ENCODE data around the gene MT1G. TPM values are rescaled to one million over a fixed set of nuclear protein-coding genes. Genes with fewer than 3 reads are reported as not detected.

MT1G gene
- polyA plus RNA-seq, 1 of the 3 experiments (the other 2 are of a cell fraction): 1.2 TPM

- no peak overlapping the region for H3K4me2 ChIP-seq
- CTCF ChIA-PET: interaction anchor here (0.8 to 1.4 kb wide), 2 partner anchors 18 to 40 kb away, joined by 3 read pairs; no protein-coding TSS in a partner anchor
- WGBS (ENCODE audit: low lambda C conversion rate): 100% methylated on average over 2 of the region's 2 CpGs
These were observed 26.7 kb downstream of the MT1G start for GRCh38 chr16:56641166-56641565.

More at GRCh38 chr16:56641166-56641565, 26.7 kb downstream of the MT1G start:
- Histone ChIP-seq H3K4me1 (ENCODE audit: control insufficient read depth in 1 of 2, insufficient read depth in 2 of 2, low read depth in 1 of 2, low read length in 1 of 2) (peaks cover 0 to 2% of the 10 kb centered on the region in 2 experiments; a peak in 1 of 4 replicates), H3K9me2 (no peaks in the 10 kb centered on the region), H3K79me2 (ENCODE audit: insufficient read depth) (no peaks in the 10 kb centered on the region), H3F3A (replicated peaks; ENCODE audit: insufficient read depth) (no peaks in the 10 kb centered on the region), H3K27me3 (ENCODE audit: insufficient read depth) (peaks cover 24% of the 10 kb centered on the region; the same call in 1 of the 2 replicates), H2AFZ (ENCODE audit: low read depth) (no peak overlapping the region), H4K20me1 (ENCODE audit: insufficient read depth) (no peaks in the 10 kb centered on the region), H3K9me3 (no peaks in the 10 kb centered on the region), H3K36me3 (replicated peaks in 1 of 2; ENCODE audit: control insufficient read depth in 1 of 2, insufficient read depth in 2 of 2, low read length in 1 of 2) (no peaks in the 10 kb centered on the region), H3K9ac (no peak overlapping the region), H3K27ac (ENCODE audit: low read depth in 2 of 2, low read length in 1 of 2) (no peak overlapping the region), H3K4me3 (ENCODE audit: low read depth in 2 of 2, low read length in 1 of 2) (no peak overlapping the region)
- TF ChIP-seq RXRA (IDR thresholded peaks at IDR 0.05; ENCODE audit: borderline replicate concordance, low read depth) (no peak), RCOR1 (IDR thresholded peaks at IDR 0.05; ENCODE audit: low read length) (no peak), CHD2 (IDR thresholded peaks at IDR 0.05; ENCODE audit: low read length, partially characterized antibody) (no peak), YY1 (IDR thresholded peaks at IDR 0.05; ENCODE audit: low read depth) (no peak), FOXM1 (IDR thresholded peaks at IDR 0.05; ENCODE audit: low read depth) (no peak), SIN3A (IDR thresholded peaks at IDR 0.05; ENCODE audit: borderline replicate concordance, low read depth, low read length) (no peak), GATA2 (CRISPR knock-in tag; IDR thresholded peaks at IDR 0.05) (no peak), PBX3 (IDR thresholded peaks at IDR 0.05) (no peak), REST (IDR thresholded peaks at IDR 0.05; ENCODE audit: low read depth, low read length) (no peak), RAD21 (IDR thresholded peaks at IDR 0.05; ENCODE audit: low read length) (no peak), RFX5 (IDR thresholded peaks at IDR 0.05; ENCODE audit: low read length) (no peak)
- TF ChIP-seq, protein P1, sequence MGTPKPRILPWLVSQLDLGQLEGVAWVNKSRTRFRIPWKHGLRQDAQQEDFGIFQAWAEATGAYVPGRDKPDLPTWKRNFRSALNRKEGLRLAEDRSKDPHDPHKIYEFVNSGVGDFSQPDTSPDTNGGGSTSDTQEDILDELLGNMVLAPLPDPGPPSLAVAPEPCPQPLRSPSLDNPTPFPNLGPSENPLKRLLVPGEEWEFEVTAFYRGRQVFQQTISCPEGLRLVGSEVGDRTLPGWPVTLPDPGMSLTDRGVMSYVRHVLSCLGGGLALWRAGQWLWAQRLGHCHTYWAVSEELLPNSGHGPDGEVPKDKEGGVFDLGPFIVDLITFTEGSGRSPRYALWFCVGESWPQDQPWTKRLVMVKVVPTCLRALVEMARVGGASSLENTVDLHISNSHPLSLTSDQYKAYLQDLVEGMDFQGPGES (IDR thresholded peaks at IDR 0.05; ENCODE audit: low read depth, low read length): no peak
- TF ChIP-seq, protein P2, sequence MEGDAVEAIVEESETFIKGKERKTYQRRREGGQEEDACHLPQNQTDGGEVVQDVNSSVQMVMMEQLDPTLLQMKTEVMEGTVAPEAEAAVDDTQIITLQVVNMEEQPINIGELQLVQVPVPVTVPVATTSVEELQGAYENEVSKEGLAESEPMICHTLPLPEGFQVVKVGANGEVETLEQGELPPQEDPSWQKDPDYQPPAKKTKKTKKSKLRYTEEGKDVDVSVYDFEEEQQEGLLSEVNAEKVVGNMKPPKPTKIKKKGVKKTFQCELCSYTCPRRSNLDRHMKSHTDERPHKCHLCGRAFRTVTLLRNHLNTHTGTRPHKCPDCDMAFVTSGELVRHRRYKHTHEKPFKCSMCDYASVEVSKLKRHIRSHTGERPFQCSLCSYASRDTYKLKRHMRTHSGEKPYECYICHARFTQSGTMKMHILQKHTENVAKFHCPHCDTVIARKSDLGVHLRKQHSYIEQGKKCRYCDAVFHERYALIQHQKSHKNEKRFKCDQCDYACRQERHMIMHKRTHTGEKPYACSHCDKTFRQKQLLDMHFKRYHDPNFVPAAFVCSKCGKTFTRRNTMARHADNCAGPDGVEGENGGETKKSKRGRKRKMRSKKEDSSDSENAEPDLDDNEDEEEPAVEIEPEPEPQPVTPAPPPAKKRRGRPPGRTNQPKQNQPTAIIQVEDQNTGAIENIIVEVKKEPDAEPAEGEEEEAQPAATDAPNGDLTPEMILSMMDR (IDR thresholded peaks at IDR 0.05): no peak
- DNase-seq: no peak
- POLR2A ChIA-PET: no interaction called here

Data from SK-N-SH (cell line).